GM18867 (cell line): ENCODE data around the gene CLEC4A.
"Not testable (repeated sequence)": the region's sequence is repeated elsewhere in the genome, so short reads cannot be mapped to it uniquely, and the experiment has no call there.

Experiments
- ATAC-seq: cut with Tn5 transposase; IDR thresholded peaks from one replicate; pipeline ENCODE4 v1.9.1; 2021; ENCODE audit warnings: mild to moderate bottlenecking, moderate library complexity; ENCODE audit not compliant: unreplicated experiment

CLEC4A gene

GRCh38 chr12:8123124-8123912 is at the start of gene CLEC4A:
CLEC4A (plus strand) TSS chr12:8123617; CDS start chr12:8123879, 262 bp downstream.
- no peak for ATAC-seq

- no peak for ATAC-seq
Measured at GRCh38 chr12:8075935-8076334, 47.5 kb upstream of the CLEC4A start.

GRCh38 chr12:8076366-8076765 is 47.1 kb upstream of the CLEC4A start:
- ATAC-seq: no peak

GRCh38 chr12:8077207-8077606 is 46.2 kb upstream of the CLEC4A start:
- no peak for ATAC-seq

- ATAC-seq: no peak
Measured at GRCh38 chr12:8078398-8078797, 45.0 kb upstream of the CLEC4A start.

- no peak for ATAC-seq
Measured at GRCh38 chr12:8078916-8079315, 44.5 kb upstream of the CLEC4A start.

DNA sequence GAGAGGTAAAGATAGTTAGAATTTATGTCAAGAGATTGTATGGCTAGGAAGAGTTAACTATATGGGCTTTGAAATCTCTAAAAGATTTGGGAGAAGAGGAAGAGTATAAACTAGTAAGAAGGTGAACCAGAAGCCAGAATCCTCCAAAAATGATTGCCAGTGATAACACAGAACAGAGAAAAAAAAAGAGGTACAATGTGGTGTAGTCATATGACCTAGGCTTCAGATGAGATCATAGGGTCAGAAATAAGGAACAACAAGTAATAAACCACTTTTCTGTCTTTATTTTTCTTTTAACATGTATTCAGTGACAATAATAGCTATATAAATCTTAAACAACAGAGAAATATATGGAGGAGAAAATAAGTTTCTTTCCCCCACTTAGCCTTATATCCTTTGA is 43.3 kb upstream of the CLEC4A start:
- no peak for ATAC-seq

DNA sequence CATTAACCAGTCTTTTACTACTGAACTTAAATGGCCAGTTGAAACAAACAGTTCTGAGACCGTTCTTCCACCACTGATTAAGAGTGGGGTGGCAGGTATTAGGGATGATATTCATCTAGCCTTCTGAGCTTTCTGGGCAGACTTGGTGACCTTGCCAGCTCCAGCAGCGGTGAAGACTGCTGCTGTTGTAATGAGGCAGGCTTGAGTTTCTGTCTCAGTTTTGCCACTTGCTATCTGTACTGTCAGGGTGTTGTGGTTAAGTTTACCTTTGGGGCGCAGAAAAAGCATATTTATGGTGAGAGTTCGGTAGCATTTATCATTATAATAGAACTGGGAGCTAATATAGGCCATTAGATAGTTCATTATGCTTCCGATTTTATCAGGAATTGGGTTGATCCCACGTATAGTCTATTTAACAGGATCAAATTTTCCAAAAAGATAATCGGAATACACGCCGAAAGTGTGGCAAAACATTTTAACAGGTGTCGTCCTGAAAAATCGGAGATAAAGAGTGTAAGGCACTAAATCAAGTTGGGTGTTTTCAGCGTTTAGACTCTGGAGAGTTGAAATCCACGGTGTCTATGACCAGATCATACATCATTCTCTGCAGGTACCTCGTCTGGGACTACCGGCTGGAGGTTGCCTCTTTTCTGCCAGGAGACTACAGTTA is 42.0 kb upstream of the CLEC4A start:
- no peak for ATAC-seq

DNA sequence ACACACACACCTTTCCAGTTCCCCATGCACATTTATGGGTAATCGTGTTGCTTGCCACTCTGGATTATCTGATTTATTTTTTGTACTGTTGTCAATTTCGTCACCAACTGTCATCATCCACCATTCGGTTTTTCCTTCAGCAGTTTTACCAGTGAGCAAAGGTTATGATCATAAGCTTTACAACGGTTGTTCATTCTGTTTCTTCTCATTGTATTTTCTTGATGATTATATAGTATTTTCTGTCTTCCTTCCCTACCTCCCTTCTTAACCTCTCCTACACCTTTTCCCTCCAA is 40.7 kb upstream of the CLEC4A start:
- ATAC-seq: no peak

GRCh38 chr12:8084351-8084750 is 39.1 kb upstream of the CLEC4A start:
- ATAC-seq: not testable (repeated sequence)

GRCh38 chr12:8087666-8088065 is 35.8 kb upstream of the CLEC4A start:
- ATAC-seq: no peak

- ATAC-seq: peak; percentile 78
Measured at GRCh38 chr12:8088574-8088973, 34.8 kb upstream of the CLEC4A start.

- not testable (repeated sequence) for ATAC-seq
Measured at GRCh38 chr12:8089277-8089676, 34.1 kb upstream of the CLEC4A start.

DNA sequence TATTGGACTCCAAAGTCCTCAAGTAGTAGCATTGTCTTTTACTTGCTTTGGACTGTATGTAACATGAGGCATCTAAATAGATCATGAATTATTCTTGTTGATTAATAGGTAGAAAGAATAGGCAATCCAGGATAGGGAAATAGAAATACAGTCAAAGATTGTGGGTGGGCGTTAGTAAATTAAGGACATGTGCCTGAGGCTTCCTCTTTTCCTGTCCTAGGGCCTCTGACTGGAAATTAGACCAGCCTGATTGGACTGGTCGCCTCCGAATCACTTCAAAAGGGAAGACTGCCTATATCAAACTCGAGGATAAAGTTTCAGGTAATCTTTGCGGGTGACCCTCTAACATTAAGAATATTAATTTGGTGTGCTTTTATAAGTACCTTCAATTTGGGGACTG is 33.7 kb upstream of the CLEC4A start:
- ATAC-seq: no peak

- ATAC-seq: no peak
Measured at GRCh38 chr12:8093291-8093690, 30.1 kb upstream of the CLEC4A start.

- no peak for ATAC-seq
Measured at GRCh38 chr12:8096281-8096915, 27.0 kb upstream of the CLEC4A start.

- ATAC-seq: no peak
Measured at GRCh38 chr12:8099235-8099634, 24.2 kb upstream of the CLEC4A start.

- peak; percentile 49 for ATAC-seq
Measured at GRCh38 chr12:8108808-8109398, 14.5 kb upstream of the CLEC4A start.

DNA sequence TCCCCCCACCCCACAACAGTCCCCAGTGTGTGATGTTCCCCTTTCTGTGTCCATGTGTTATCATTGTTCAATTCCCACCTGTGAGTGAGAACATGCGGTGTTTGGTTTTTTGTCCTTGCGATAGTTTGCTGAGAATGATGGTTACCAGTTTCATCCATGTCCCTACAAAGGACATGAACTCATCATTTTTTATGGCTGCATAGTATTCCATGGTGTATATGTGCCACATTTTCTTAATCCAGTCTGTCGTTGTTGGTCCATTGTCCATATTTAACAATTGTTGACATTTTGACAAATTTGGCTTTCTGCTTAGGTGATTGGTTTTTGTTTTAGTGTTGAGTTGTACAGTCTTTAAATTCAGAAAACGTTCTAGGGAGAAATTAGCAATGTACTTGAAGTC is 10.3 kb upstream of the CLEC4A start:
- ATAC-seq: not testable (repeated sequence)

DNA sequence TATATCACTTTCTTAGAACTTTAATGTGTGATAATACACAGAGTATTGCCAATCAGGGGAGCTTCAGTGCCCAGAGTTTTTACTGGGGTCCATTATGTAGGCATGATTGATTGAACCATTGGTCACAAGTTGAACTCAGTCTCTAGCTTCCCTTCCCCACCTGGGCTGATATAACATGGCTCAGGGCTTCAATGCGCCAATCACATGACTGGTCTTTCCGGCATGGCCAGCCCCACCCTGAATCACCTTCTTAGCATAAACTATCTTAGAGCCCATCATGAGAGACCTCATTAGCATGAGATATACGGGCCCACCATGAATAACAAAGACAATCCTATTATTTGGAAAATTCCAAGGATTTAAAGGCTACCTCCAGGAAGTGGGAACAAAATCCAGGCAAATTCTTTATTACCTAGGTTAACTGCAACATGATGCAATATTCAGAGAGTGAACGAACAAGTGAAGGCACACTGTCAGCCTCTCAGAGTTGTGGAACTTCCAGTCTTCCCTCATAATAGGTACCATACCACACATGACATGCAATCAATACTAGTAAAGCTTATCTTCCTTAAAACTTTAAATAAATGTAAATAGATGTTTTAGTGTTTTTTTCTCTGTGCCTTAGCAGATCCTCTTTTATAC is 3.2 kb upstream of the CLEC4A start:
- no peak for ATAC-seq

DNA sequence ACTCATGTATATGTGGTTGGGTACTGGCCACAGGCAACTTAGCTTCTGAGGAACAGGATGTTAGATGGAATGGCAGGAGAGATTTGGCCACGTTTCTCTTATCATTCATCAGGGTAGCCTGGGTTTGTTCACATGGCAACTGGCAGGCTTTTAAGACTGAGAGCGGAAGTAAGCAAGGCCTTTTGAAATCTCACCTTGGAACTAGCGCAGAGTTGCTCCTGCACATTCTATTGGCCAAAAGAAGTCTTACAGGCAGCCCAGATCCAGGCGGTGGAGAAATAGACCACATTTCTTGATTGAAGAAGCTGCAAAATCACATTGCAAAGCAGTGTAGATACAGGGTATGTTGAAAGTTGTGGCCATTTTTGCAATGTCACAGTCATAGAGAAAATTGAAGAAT is 3.7 kb downstream of the CLEC4A start:
- ATAC-seq: no peak
